NCI-H69 (cell line): Measurements from ENCODE around the gene ARTN.
A peak's percentile ranks its signal among the peaks of the same experiment; 100 is the strongest.

ENCODE experiments used
- DNase-seq: peaks from one replicate; lab custom pipeline; 2025; lab: John Stamatoyannopoulos, UW

ARTN gene

GRCh38 chr1:43924516-43924915 is 9.1 kb upstream of the ARTN start:
- no peak for DNase-seq

DNA sequence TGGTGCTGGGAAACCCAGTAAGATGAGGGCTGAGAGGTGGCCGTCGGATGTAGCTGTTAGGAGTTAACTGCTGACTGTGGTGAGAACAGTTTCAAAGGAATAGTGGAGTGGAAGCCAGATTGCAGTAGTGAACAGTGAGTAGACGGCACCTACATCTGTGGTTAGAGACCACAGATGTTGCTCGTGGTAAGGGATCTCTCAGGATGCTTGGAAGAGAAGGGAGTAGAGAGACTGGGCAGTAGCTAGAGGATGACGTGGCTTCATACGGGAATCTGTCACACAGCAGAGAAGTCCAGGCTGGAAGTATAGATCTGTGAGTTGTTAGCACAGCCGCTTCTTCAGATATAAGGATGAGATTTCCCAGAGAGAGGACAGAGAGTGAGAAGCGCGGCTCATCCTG is 7.8 kb upstream of the ARTN start:
- DNase-seq, result no peak

DNA sequence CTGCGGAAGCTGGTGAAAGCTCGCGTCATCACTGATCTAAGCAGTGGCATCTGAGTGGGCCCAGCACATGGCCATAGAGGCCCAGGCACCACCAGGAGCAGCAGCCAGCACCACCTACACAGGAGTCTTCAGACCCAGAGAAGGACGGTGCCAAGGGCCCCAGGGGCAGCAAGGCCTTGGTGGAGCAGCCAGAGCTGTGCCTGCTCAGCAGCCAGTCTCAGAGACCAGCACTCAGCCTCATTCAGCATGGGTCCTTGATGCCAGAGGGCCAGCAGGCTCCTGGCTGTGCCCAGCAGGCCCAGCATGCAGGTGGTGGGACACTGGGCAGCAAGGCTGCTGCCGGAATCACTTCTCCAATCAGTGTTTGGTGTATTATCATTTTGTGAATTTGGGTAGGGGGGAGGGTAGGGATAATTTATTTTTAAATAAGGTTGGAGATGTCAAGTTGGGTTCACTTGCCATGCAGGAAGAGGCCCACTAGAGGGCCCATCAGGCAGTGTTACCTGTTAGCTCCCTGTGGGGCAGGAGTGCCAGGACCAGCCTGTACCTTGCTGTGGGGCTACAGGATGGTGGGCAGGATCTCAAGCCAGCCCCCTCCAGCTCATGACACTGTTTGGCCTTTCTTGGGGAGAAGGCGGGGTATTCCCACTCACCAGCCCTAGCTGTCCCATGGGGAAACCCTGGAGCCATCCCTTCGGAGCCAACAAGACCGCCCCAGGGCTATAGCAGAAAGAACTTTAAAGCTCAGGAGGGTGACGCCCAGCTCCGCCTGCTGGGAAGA is 3.2 kb upstream of the ARTN start:
- peak; percentile 40 for DNase-seq

GRCh38 chr1:43930949-43931275 is 2.7 kb upstream of the ARTN start:
- DNase-seq, result no peak

GRCh38 chr1:43931711-43932660 is 1.6 kb upstream of the ARTN start:
- DNase-seq, result no peak

GRCh38 chr1:43932786-43933385 is 715 bp upstream of the ARTN start:
- DNase-seq, result peak; percentile 59

- DNase-seq, result peak; percentile 70
Measured at GRCh38 chr1:43934101-43934985, 742 bp downstream of the ARTN start.

DNA sequence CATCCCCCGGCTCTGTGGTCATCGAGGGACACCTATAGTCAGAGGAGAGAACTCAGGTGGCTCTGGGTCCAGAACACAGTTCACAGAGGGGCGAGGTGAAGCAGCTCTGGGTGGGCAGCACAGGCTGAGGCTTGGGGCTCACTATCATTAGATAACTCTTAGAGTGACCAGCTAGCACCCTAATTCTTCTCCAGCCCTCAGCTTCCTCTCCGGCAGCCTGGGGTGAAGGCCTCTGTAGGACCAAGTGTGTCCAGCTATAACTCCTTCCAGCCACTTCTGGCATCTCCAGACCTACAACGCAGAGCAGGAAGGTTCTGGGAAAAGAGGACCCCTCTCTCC is 1.4 kb downstream of the ARTN start:
- DNase-seq, result no peak

DNA sequence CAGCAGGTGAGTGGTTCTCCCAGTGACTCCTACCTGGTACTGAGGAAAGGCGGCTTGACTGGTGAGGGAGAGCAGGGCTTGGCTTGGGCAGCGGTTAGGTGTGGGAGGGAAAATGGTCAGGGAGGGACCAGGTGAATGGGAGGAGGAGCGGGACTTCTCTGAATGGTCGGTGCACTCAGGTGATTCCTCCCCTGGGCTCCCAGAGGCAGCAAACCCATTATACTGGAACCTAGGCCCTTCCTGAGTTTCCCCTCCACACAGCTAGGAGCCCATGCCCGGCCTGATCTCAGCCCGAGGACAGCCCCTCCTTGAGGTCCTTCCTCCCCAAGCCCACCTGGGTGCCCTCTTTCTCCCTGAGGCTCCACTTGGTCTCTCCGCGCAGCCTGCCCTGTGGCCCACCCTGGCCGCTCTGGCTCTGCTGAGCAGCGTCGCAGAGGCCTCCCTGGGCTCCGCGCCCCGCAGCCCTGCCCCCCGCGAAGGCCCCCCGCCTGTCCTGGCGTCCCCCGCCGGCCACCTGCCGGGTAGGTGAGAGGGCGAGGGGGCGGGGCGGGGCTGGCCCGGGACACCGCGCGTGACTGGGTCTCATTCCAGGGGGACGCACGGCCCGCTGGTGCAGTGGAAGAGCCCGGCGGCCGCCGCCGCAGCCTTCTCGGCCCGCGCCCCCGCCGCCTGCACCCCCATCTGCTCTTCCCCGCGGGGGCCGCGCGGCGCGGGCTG is 2.3 kb downstream of the ARTN start:
- DNase-seq, result peak; percentile 37

DNA sequence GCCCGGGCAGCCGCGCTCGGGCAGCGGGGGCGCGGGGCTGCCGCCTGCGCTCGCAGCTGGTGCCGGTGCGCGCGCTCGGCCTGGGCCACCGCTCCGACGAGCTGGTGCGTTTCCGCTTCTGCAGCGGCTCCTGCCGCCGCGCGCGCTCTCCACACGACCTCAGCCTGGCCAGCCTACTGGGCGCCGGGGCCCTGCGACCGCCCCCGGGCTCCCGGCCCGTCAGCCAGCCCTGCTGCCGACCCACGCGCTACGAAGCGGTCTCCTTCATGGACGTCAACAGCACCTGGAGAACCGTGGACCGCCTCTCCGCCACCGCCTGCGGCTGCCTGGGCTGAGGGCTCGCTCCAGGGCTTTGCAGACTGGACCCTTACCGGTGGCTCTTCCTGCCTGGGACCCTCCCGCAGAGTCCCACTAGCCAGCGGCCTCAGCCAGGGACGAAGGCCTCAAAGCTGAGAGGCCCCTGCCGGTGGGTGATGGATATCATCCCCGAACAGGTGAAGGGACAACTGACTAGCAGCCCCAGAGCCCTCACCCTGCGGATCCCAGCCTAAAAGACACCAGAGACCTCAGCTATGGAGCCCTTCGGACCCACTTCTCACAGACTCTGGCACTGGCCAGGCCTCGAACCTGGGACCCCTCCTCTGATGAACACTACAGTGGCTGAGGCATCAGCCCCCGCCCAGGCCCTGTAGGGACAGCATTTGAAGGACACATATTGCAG is 3.0 kb downstream of the ARTN start:
- DNase-seq, result peak; percentile 62

DNA sequence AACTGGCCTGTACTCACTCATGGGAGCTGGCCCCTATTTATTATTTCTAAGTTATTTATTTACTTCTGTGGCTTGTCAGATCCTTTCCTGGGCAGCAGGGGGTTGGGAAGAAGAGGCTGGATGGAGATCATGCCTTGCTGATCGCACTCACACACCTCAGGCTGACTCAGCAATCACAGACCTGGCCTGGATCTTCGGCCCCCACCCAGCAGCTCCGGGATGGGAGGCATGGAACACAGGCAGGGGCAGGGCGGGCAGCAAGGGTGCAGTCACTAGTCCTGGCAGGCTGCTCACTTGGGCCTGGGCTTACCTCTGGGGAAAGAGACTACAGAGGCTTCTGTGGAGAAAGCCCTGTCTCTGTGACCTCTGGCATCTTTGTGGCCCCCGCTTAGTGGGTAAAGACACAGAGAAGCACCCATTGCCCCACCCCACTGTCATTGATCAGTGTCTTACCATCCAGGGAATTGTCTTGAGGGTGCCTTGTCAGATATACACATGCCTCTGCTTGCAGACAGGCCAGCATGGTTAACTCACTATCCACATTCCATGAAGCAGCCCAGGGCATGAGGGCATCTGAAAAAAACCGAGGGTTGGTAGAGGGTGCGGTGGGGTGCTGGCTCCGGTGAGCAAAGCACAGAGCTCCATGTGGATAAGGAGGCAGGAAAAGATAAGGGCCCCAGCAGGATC is 3.7 kb downstream of the ARTN start:
- DNase-seq, result no peak

DNA sequence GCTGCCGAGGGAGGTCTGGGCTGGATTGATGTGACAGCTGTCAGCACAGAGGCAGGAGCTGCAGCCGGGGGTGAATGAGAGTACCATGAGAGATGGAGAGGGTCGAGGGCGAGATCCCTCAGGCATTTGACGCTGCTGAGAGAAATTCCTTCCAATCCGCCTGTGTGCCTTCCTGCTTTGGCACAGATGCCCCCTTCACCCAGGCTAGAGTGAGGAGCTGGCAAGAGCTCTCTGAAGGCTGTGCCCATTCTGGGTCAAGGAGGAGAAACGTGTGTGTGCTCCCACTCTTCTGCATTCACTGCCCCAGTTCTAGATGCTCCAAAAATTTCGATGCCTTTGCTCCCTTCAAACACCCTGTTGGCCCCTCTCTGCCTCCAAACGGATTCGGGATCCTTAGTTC is 4.8 kb downstream of the ARTN start:
- no peak for DNase-seq

- no peak for DNase-seq
Measured at GRCh38 chr1:43938892-43939587, 5.4 kb downstream of the ARTN start.

GRCh38 chr1:43942411-43942810 is 8.8 kb downstream of the ARTN start:
- DNase-seq, result no peak

GRCh38 chr1:43944860-43945259 is 11.3 kb downstream of the ARTN start:
- no peak for DNase-seq

GRCh38 chr1:43945674-43946235 is 12.2 kb downstream of the ARTN start:
- peak; percentile 14 for DNase-seq

- DNase-seq, result peak; percentile 95
Measured at GRCh38 chr1:43946236-43947060, 12.8 kb downstream of the ARTN start, which contains the start of gene IPO13. Gene IPO13 (plus strand): TSS chr1:43946950. CDS start chr1:43947601, 651 bp downstream.
